IMR-90 (cell line): Measurements from ENCODE around the gene CPOX. TPM values are rescaled to one million over a fixed set of nuclear protein-coding genes. Genes with fewer than 3 reads are reported as not detected.

Experiments used
- ATAC-seq: fragments of 200-7000 bp; cut with Tn5 transposase; 2 replicates; pipeline ENCODE4 v1.9.1; 2020; ENCODE audit warnings: low read depth, mild to moderate bottlenecking, moderate library complexity
- BruUV-seq: library from RNA; stranded (reverse); fragments of 400-500 nt; replicated peaks from 2 replicates; lab custom pipeline; 2021; lab: Mats Ljungman, UMichigan
- CTCF ChIA-PET: fragments of 300-600 bp; formaldehyde crosslinking; extraction: SDS; loops from one replicate; lab custom pipeline; 2021; ENCODE audit warnings: antibody characterized with exemption; lab: Yijun Ruan, JAX
- POLR2A ChIA-PET: fragments of 300-600 bp; sonication (Branson Sonifier 250); formaldehyde crosslinking; loops from one replicate; lab custom pipeline; 2022; ENCODE audit warnings: antibody characterized with exemption; ENCODE audit not compliant: unreplicated experiment; lab: Charles Lee
- DNase-seq: peaks from one replicate; pipeline ENCODE4 v3.0.0; 2013
- H2AFZ ChIP-seq: replicated peaks from 2 replicates; pipeline ENCODE3; 2013; ENCODE audit warnings: low read length, mild to moderate bottlenecking; ENCODE audit not compliant: poor library complexity
- H2AK5ac ChIP-seq: 2 replicates; pipeline ENCODE4 v1.6.1; 2013; ENCODE audit warnings: low read depth, low read length, inconsistent platforms
- H2AK9ac ChIP-seq: replicated peaks from 2 replicates; pipeline ENCODE3; 2013; ENCODE audit warnings: mild to moderate bottlenecking, low read depth, low read length, moderate library complexity; ENCODE audit not compliant: poor library complexity
- H2BK120ac ChIP-seq: 2 replicates; pipeline ENCODE4 v1.6.1; 2013; ENCODE audit warnings: low read depth, low read length, inconsistent platforms
- H2BK15ac ChIP-seq: 3 replicates; pipeline ENCODE4 v1.6.1; 2013; ENCODE audit warnings: low read depth, low read length, inconsistent platforms
- H2BK20ac ChIP-seq: 2 replicates; pipeline ENCODE4 v1.6.1; 2013; ENCODE audit warnings: low read depth, mild to moderate bottlenecking, inconsistent platforms, low read length, moderate library complexity
- H2BK5ac ChIP-seq: 2 replicates; pipeline ENCODE4 v1.6.1; 2013; ENCODE audit warnings: mild to moderate bottlenecking, low read depth, low read length, inconsistent platforms; ENCODE audit not compliant: poor library complexity, severe bottlenecking
- H3K14ac ChIP-seq: replicated peaks from 2 replicates; pipeline ENCODE4 v1.6.1; 2013; ENCODE audit warnings: low read depth, low read length, inconsistent platforms
- H3K18ac ChIP-seq: 2 replicates; pipeline ENCODE4 v1.6.1; 2013; ENCODE audit warnings: low read depth, low read length, control low read depth
- H3K23ac ChIP-seq: 2 replicates; pipeline ENCODE4 v1.6.1; 2013; ENCODE audit warnings: low read depth, low read length, inconsistent platforms
- H3K27ac ChIP-seq: 2 replicates; pipeline ENCODE4 v1.5.1; 2013; ENCODE audit warnings: mild to moderate bottlenecking, control low read depth, low read length; ENCODE audit not compliant: insufficient read depth
- H3K27me3 ChIP-seq: 2 replicates; pipeline ENCODE4 v1.6.1; 2013; ENCODE audit warnings: low read length; ENCODE audit not compliant: control insufficient read depth, insufficient read depth
- H3K36me3 ChIP-seq: 2 replicates; pipeline ENCODE4 v1.6.1; 2013; ENCODE audit warnings: low read length, mixed read lengths; ENCODE audit not compliant: control insufficient read depth, insufficient read depth
- H3K4ac ChIP-seq: 2 replicates; pipeline ENCODE4 v1.6.1; 2013; ENCODE audit warnings: low read depth, low read length, inconsistent platforms
- H3K4me1 ChIP-seq: 2 replicates; pipeline ENCODE4 v1.6.1; 2013; ENCODE audit warnings: low read length, mixed read lengths; ENCODE audit not compliant: control insufficient read depth, insufficient read depth
- H3K4me2 ChIP-seq: 2 replicates; pipeline ENCODE4 v1.6.1; 2013; ENCODE audit warnings: low read depth, mild to moderate bottlenecking, control low read depth, low read length, moderate library complexity
- H3K4me3 ChIP-seq: 2 replicates; pipeline ENCODE4 v1.5.1; 2013; ENCODE audit warnings: low read depth, mild to moderate bottlenecking, control low read depth, low read length, moderate library complexity; ENCODE audit not compliant: insufficient read depth
- H3K56ac ChIP-seq: 2 replicates; pipeline ENCODE4 v1.6.1; 2013; ENCODE audit warnings: low read length, inconsistent platforms; ENCODE audit not compliant: insufficient read depth; ENCODE audit errors: extremely low read depth
- H3K79me1 ChIP-seq, 2 experiments: 2 replicates each; pipeline ENCODE4 v1.6.1; 2013; ENCODE audit warnings: low read length in 2 of 2, inconsistent platforms in 1 of 2, low read depth in 1 of 2
- H3K9ac ChIP-seq: 2 replicates; pipeline ENCODE4 v1.6.1; 2013; ENCODE audit warnings: low read depth, low read length, control low read depth
- H3K9me1 ChIP-seq: 2 replicates; pipeline ENCODE4 v1.6.1; 2013; ENCODE audit warnings: low read length, inconsistent platforms; ENCODE audit not compliant: insufficient read depth
- H3K9me3 ChIP-seq: 2 replicates; pipeline ENCODE4 v1.6.1; 2013; ENCODE audit warnings: low read length; ENCODE audit not compliant: control insufficient read depth, insufficient read depth
- H4K20me1 ChIP-seq: 2 replicates; pipeline ENCODE4 v1.6.1; 2013; ENCODE audit warnings: low read length, inconsistent platforms; ENCODE audit not compliant: insufficient read depth
- H4K5ac ChIP-seq: 2 replicates; pipeline ENCODE4 v1.6.1; 2013; ENCODE audit warnings: mild to moderate bottlenecking, low read depth, low read length, control low read depth
- H4K8ac ChIP-seq, 2 experiments: 2 replicates each; pipeline ENCODE4 v1.6.1; 2013; ENCODE audit warnings: low read depth in 2 of 2, low read length in 2 of 2, control low read depth in 1 of 2, inconsistent platforms in 1 of 2
- H4K91ac ChIP-seq: 2 replicates; pipeline ENCODE4 v1.6.1; 2013; ENCODE audit warnings: low read depth, low read length, inconsistent platforms; ENCODE audit not compliant: insufficient read depth
- FOS ChIP-seq: fragments of 150-350 bp; IDR thresholded peaks from 2 replicates; pipeline ENCODE4 v1.6.1; 2016; ENCODE audit warnings: low read depth, low read length
- MAZ ChIP-seq: IDR thresholded peaks from 2 replicates; pipeline ENCODE4 v1.6.1; 2012; ENCODE audit warnings: low read depth, mild to moderate bottlenecking, low read length, improper control_type of control experiment, moderate library complexity, borderline replicate concordance
- RAD21 ChIP-seq: IDR thresholded peaks from 2 replicates; pipeline ENCODE4 v1.6.1; 2012; ENCODE audit warnings: low read length, improper control_type of control experiment
- RCOR1 ChIP-seq: IDR thresholded peaks from 2 replicates; pipeline ENCODE4 v1.6.1; 2012; ENCODE audit warnings: mild to moderate bottlenecking, low read length, improper control_type of control experiment; ENCODE audit not compliant: insufficient replicate concordance
- RFX5 ChIP-seq: IDR thresholded peaks from 2 replicates; pipeline ENCODE4 v1.8.0; 2012; ENCODE audit warnings: low read depth, mild to moderate bottlenecking, low read length, moderate library complexity
- SMC3 ChIP-seq: fragments of 150-350 bp; IDR thresholded peaks from 2 replicates; pipeline ENCODE4 v1.6.1; 2016; ENCODE audit warnings: low read depth, mild to moderate bottlenecking, antibody characterized with exemption, low read length, moderate library complexity
- WGBS, 2 experiments: methylation state at CpG; one replicate each; pipeline versions ENCODE4 v1.1.5 to v1.1.7; 2013; ENCODE audit warnings: missing lambda C conversion rate in 2 of 2; ENCODE audit not compliant: insufficient read length in 1 of 2; ENCODE audit errors: extremely low coverage in 2 of 2; 5-methylcytosine and 5-hydroxymethylcytosine counted together
- dilution Hi-C: fragments of 300-500 bp; cut with HindIII; formaldehyde crosslinking; loops from one replicate; pipeline ENCODE4 v1.14.3; 2018; ENCODE audit warnings: low sequenced_read_pairs; ENCODE audit not compliant: unreplicated experiment
- in situ Hi-C: fragments of 300-500 bp; cut with MboI; formaldehyde crosslinking; loops from 3 replicates; pipeline ENCODE4 v1.14.3; 2019; ENCODE audit warnings: low sequenced_read_pairs, inconsistent platforms, mixed read lengths
- intact Hi-C: fragments of 100-400 bp; cut with micrococcal nuclease; formaldehyde crosslinking; loops from 2 replicates; pipeline ENCODE4 v1.10.0; 2022
- polyA plus RNA-seq, 3 experiments: library from polyadenylated mRNA; depleted of rRNA; stranded (reverse); fragments of >200 nt; gene quantifications; 2 replicates each; pipeline ENCODE4 v1.2.3, GENCODE V29; 2012; ENCODE audit warnings: low replicate concordance in 1 of 3
- total RNA-seq: library from RNA; depleted of rRNA; stranded (reverse); fragments of >200 nt; gene quantifications from 2 replicates; pipeline ENCODE4 v1.2.3, GENCODE V29; 2012
- TF ChIP-seq, protein P1 (sequence below): conservative IDR thresholded peaks from 2 replicates; pipeline ENCODE4 v1.5.1; 2012; ENCODE audit warnings: mild to moderate bottlenecking, low read depth, low read length, improper control_type of control experiment
- TF ChIP-seq, protein P2 (sequence below): fragments of 150-350 bp; IDR thresholded peaks from 2 replicates; pipeline ENCODE4 v1.6.1; 2017; ENCODE audit warnings: mild to moderate bottlenecking, antibody characterized with exemption, low read length, low read depth
- TF ChIP-seq, protein P3 (sequence below): fragments of 150-350 bp; IDR thresholded peaks from 2 replicates; pipeline ENCODE4 v1.6.1; 2016; ENCODE audit warnings: low read depth, mild to moderate bottlenecking, low read length, moderate library complexity, borderline replicate concordance

The CPOX gene
- total and polyA plus RNA-seq, 2 of the 4 experiments (the other 2 are of a cell fraction), result 14.5 to 19.4 TPM

DNA sequence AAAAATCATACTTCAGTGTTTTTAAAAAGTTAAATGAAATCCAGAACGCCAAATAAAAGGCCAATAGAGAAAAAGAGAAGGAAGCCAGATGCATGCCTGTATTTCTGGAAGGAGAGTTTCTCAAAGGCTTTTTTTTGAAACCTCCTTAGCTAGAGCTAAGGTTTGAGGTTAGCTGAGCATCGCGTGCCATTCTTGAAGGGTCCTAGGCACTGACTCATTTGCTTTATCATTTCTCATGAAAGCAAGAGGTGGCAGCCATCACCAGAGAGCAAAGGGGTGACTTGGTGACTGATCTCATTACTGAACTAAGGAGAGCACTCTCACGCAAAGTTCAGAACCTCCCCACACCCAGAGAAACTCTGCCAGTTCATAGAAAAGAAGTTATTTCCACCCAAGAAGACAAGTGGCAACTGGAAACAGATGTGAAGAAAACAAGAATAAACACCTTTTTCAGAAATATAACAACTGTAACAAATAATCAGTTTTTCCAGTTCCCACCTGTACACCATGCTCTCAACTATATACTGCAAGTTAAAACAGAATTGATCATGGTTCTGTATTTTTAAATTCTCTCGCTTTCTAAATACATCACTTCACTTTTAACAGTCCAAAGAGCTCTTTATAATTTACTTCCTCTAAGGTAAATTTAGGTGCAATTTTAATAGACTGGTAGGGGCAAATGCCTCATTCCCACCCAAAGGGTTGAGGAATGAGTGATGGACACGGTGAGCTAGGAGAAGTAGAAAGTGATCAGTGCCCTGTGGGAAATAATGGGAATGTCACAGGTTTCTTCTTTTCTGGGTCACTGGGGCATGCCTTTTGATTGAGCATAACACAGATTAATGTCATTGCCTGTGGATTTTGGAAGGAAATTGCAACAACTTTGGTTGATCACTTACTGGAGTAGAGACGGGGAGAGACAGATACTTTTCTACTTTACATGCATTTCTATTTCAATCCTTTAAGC lies 37.0 kb downstream of the CPOX start (continued):
- TF ChIP-seq RAD21, result no peak

DNA sequence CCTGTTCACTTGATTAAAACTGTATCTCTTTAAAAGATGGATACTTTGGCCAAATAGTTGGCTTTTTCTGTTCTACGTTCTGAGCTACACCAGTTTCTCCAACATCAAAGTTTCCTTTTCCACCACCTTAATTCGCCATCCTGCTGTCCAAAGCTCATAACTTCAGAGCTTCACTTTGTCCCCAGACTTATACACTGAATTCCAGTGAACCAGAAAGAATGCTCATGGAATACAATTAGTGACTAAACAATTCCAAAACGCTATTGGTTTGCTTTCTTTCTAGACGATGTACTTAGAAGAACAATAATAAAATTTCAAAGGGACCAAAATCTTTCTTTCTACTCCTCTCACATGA lies 38.4 kb downstream of the CPOX start:
- Histone ChIP-seq H3K4me1 (no peaks in the 10 kb centered on the region), H2AK5ac (no peak overlapping the region), H3K56ac (no peak overlapping the region), H2BK20ac (no peak overlapping the region), H3K9me3 (no peaks in the 10 kb centered on the region), H2BK15ac (no peak overlapping the region), H3K27me3 (peaks cover 17% of the 10 kb centered on the region), H3K9ac (no peak overlapping the region), H4K8ac (no peak overlapping the region), H3K4me3 (no peak overlapping the region), H4K5ac (no peak overlapping the region), H2BK5ac (no peak overlapping the region), H2AK9ac (no peak overlapping the region), H4K91ac (no peak overlapping the region), H3K27ac (no peak overlapping the region), H2BK120ac (no peak overlapping the region), H3K9me1 (no peaks in the 10 kb centered on the region), H4K20me1 (no peaks in the 10 kb centered on the region), H3K79me1 (no peaks in the 10 kb centered on the region), H3K23ac (no peak overlapping the region), H3K4me2 (no peak overlapping the region), H3K4ac (no peak overlapping the region), H3K14ac (no peak overlapping the region), H2AFZ (no peak overlapping the region), H3K18ac (no peak overlapping the region), H3K36me3 (no peaks in the 10 kb centered on the region)
- no peak for TF ChIP-seq SMC3
- TF ChIP-seq, protein P1, sequence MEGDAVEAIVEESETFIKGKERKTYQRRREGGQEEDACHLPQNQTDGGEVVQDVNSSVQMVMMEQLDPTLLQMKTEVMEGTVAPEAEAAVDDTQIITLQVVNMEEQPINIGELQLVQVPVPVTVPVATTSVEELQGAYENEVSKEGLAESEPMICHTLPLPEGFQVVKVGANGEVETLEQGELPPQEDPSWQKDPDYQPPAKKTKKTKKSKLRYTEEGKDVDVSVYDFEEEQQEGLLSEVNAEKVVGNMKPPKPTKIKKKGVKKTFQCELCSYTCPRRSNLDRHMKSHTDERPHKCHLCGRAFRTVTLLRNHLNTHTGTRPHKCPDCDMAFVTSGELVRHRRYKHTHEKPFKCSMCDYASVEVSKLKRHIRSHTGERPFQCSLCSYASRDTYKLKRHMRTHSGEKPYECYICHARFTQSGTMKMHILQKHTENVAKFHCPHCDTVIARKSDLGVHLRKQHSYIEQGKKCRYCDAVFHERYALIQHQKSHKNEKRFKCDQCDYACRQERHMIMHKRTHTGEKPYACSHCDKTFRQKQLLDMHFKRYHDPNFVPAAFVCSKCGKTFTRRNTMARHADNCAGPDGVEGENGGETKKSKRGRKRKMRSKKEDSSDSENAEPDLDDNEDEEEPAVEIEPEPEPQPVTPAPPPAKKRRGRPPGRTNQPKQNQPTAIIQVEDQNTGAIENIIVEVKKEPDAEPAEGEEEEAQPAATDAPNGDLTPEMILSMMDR, result no peak
- no peak for TF ChIP-seq FOS
- no peak for TF ChIP-seq MAZ
- no peak for TF ChIP-seq RCOR1
- TF ChIP-seq, protein P2, sequence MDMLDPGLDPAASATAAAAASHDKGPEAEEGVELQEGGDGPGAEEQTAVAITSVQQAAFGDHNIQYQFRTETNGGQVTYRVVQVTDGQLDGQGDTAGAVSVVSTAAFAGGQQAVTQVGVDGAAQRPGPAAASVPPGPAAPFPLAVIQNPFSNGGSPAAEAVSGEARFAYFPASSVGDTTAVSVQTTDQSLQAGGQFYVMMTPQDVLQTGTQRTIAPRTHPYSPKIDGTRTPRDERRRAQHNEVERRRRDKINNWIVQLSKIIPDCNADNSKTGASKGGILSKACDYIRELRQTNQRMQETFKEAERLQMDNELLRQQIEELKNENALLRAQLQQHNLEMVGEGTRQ, result no peak
- no peak for TF ChIP-seq RFX5
- TF ChIP-seq, protein P3, sequence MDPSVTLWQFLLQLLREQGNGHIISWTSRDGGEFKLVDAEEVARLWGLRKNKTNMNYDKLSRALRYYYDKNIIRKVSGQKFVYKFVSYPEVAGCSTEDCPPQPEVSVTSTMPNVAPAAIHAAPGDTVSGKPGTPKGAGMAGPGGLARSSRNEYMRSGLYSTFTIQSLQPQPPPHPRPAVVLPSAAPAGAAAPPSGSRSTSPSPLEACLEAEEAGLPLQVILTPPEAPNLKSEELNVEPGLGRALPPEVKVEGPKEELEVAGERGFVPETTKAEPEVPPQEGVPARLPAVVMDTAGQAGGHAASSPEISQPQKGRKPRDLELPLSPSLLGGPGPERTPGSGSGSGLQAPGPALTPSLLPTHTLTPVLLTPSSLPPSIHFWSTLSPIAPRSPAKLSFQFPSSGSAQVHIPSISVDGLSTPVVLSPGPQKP, result no peak
- in situ Hi-C loops (loop anchor here (25.0 kb wide), 1 partner anchor 218 kb away; no protein-coding TSS in a partner anchor), intact Hi-C loops (no loop called here), dilution Hi-C loops (no loop called here)
- no TSS peak for BruUV-seq
- ATAC-seq (no peak), DNase-seq (no peak)
- CTCF ChIA-PET, result no interaction called here
- POLR2A ChIA-PET, result no interaction called here
- 48% methylated on average over 2 of the region's 4 CpGs; no CpG with 5 or more reads in 1 of the 2 experiments for WGBS, 2 experiments
